Endothelial cell of umbilical vein (primary cell): ENCODE measurements around the gene SNED1. TPM values are rescaled to one million over a fixed set of nuclear protein-coding genes. Genes with fewer than 3 reads are reported as not detected.

Experiments used
- BruUV-seq: library from RNA; stranded (reverse); fragments of 400-500 nt; replicated peaks from 2 replicates; lab custom pipeline; 2021; lab: Mats Ljungman, UMichigan
- CTCF ChIA-PET: fragments of 300-600, 350-600 bp; sonication (Branson Sonifier 250); formaldehyde crosslinking; loops from one replicate; lab custom pipeline; 2021; ENCODE audit warnings: antibody characterized with exemption, inconsistent platforms; lab: Charles Lee
- POLR2A ChIA-PET: fragments of 300-600, 350-600 bp; sonication (Branson Sonifier 250); formaldehyde crosslinking; loops from one replicate; lab custom pipeline; 2021; ENCODE audit warnings: antibody characterized with exemption, inconsistent platforms; lab: Charles Lee
- DNase-seq: peaks from one replicate; pipeline ENCODE4 v3.0.0-alpha.2; 2011; ENCODE audit warnings: low read depth, low spot score
- FAIRE-seq: peaks from 2 replicates; lab custom pipeline; 2011; peaks lifted over from hg19 to GRCh38; lab: Jason Lieb, UNC
- H2AFZ ChIP-seq: 2 replicates; pipeline ENCODE4 v1.6.0; 2012; ENCODE audit warnings: low read depth, low read length, control low read depth, inconsistent platforms
- H3K27ac ChIP-seq: 2 replicates; pipeline ENCODE4 v1.5.1; 2011; ENCODE audit warnings: low read depth, mild to moderate bottlenecking, control low read depth, low read length, moderate library complexity; ENCODE audit not compliant: insufficient read depth
- H3K27me3 ChIP-seq, 2 experiments: 2 replicates each; pipeline versions ENCODE4 v1.6.0 to v1.6.1; 2011; ENCODE audit warnings: low read length in 2 of 2, mixed read lengths in 1 of 2; ENCODE audit not compliant: control insufficient read depth in 2 of 2, insufficient read depth in 2 of 2
- H3K36me3 ChIP-seq, 2 experiments: 2 replicates in 1 of 2; 3 replicates in 1 of 2; pipeline ENCODE4 v1.5.1; 2011; ENCODE audit warnings: low read length in 2 of 2, mild to moderate bottlenecking in 1 of 2, moderate library complexity in 1 of 2; ENCODE audit not compliant: control insufficient read depth in 2 of 2, insufficient read depth in 2 of 2; ENCODE audit errors: extremely low read depth in 1 of 2
- H3K4me1 ChIP-seq: 3 replicates; pipeline ENCODE4 v1.5.1; 2011; ENCODE audit warnings: mild to moderate bottlenecking, low read length; ENCODE audit not compliant: control insufficient read depth, insufficient read depth; ENCODE audit errors: extremely low read depth
- H3K4me2 ChIP-seq: 2 replicates; pipeline ENCODE4 v1.6.1; 2011; ENCODE audit warnings: low read length, control low read depth, mixed read lengths; ENCODE audit not compliant: insufficient read depth
- H3K4me3 ChIP-seq, 3 experiments: fragments of 200-600 bp in 1 of 3; sonication (generic), shearing (Covaris generic) in 1 of 3; replicated peaks in 1 of 3; 2 replicates each; pipeline ENCODE4 v1.5.1; 2011 to 2016; ENCODE audit warnings: control low read depth in 3 of 3, low read length in 3 of 3, mild to moderate bottlenecking in 2 of 3, inconsistent platforms in 1 of 3, low read depth in 1 of 3, moderate library complexity in 1 of 3; ENCODE audit not compliant: insufficient read depth in 1 of 3
- H3K79me2 ChIP-seq: 2 replicates; pipeline ENCODE4 v1.6.0; 2012; ENCODE audit warnings: low read length, inconsistent platforms; ENCODE audit not compliant: control insufficient read depth, insufficient read depth
- H3K9ac ChIP-seq: replicated peaks from 2 replicates; pipeline ENCODE3; 2011; ENCODE audit warnings: low read length, control low read depth; ENCODE audit not compliant: insufficient read depth; ENCODE audit errors: extremely low read depth
- H3K9me1 ChIP-seq: replicated peaks from 3 replicates; pipeline ENCODE4 v1.6.0; 2011; ENCODE audit warnings: mild to moderate bottlenecking, low read length; ENCODE audit not compliant: control insufficient read depth, insufficient read depth; ENCODE audit errors: extremely low read depth
- H3K9me3 ChIP-seq: replicated peaks from 2 replicates; pipeline ENCODE4 v1.5.1; 2012; ENCODE audit warnings: low read length, inconsistent platforms; ENCODE audit not compliant: control insufficient read depth, insufficient read depth
- H4K20me1 ChIP-seq: replicated peaks from 2 replicates; pipeline ENCODE3; 2011; ENCODE audit warnings: mild to moderate bottlenecking, low read length; ENCODE audit not compliant: control insufficient read depth, insufficient read depth; ENCODE audit errors: extremely low read depth
- CTCF ChIP-seq, 2 donors: IDR thresholded peaks; 1 replicate in 1 of 2; 2 replicates in 1 of 2; pipeline ENCODE4 v1.5.1; 2011; ENCODE audit warnings: low read length in 2 of 2, mild to moderate bottlenecking in 2 of 2, moderate library complexity in 2 of 2, control low read depth in 1 of 2, inconsistent platforms in 1 of 2, low read depth in 1 of 2; ENCODE audit not compliant: insufficient read depth in 1 of 2; ENCODE audit errors: extremely low read depth in 1 of 2
- EZH2 ChIP-seq: IDR thresholded peaks from 2 replicates; pipeline ENCODE4 v1.6.1; 2012; ENCODE audit warnings: borderline replicate concordance, low read depth, mild to moderate bottlenecking, moderate library complexity, low read length, inconsistent platforms; ENCODE audit not compliant: severe bottlenecking
- FOS ChIP-seq: IDR thresholded peaks from 2 replicates; pipeline ENCODE4 v1.6.1; 2011; ENCODE audit warnings: mild to moderate bottlenecking, low read length, moderate library complexity, borderline replicate concordance; ENCODE audit not compliant: insufficient read depth
- GATA2 ChIP-seq: IDR thresholded peaks from 2 replicates; pipeline ENCODE4 v1.7.0; 2011; ENCODE audit warnings: low read depth, mild to moderate bottlenecking, moderate library complexity, mixed read lengths, low read length; ENCODE audit not compliant: insufficient read length, insufficient read depth
- JUN ChIP-seq: IDR thresholded peaks from 2 replicates; pipeline ENCODE4 v1.6.1; 2011; ENCODE audit warnings: borderline replicate concordance, low read depth; ENCODE audit not compliant: insufficient read length, insufficient read depth
- MAX ChIP-seq: IDR thresholded peaks from 2 replicates; pipeline ENCODE4 v1.6.1; 2011; ENCODE audit not compliant: insufficient read depth, insufficient read length
- MYC ChIP-seq: IDR thresholded peaks from one replicate; pipeline ENCODE4 v1.6.1; 2011; ENCODE audit warnings: mild to moderate bottlenecking, low read depth, low read length
- POLR2A ChIP-seq: IDR thresholded peaks from 2 replicates; pipeline ENCODE4 v1.6.1; 2012; ENCODE audit warnings: low read depth, mild to moderate bottlenecking, control low read depth, low read length
- POLR2AphosphoS5 ChIP-seq: IDR thresholded peaks from 2 replicates; pipeline ENCODE4 v1.6.1; 2012; ENCODE audit warnings: low read depth, mild to moderate bottlenecking, control low read depth, low read length, moderate library complexity; ENCODE audit not compliant: insufficient read depth
- dilution Hi-C: fragments of 300-500 bp; cut with MboI; formaldehyde crosslinking; loops from one replicate; pipeline ENCODE4 v1.15.0; 2019; ENCODE audit warnings: low sequenced_read_pairs; ENCODE audit not compliant: extremely low pct_ligation_motif_present
- intact Hi-C: fragments of 100-400 bp; cut with micrococcal nuclease; formaldehyde crosslinking; loops from one replicate; pipeline ENCODE4 v1.10.0; 2022
- polyA plus RNA-seq, 4 experiments: library from polyadenylated mRNA; depleted of rRNA in 3 of 4; stranded (reverse) in 3 of 4; unstranded in 1 of 4; fragments of >200 nt; gene quantifications; 2 replicates each; pipeline versions ENCODE4 v1.2.1 to v1.2.3, GENCODE V29; 2011 to 2012; ENCODE audit warnings: missing spikeins in 1 of 4
- total RNA-seq: library from RNA; stranded (reverse); gene quantifications from 2 replicates; pipeline ENCODE4 v1.2.3, GENCODE V29; 2021

SNED1 gene
- total and polyA plus RNA-seq, 2 donors (not counting 3 experiments of a cell fraction or from before 2014, with no cell fraction given), result 14.1 to 17.2 TPM

GRCh38 chr2:240994171-240994896 lies 4.1 kb upstream of the SNED1 start:
- intact Hi-C loops, result loop anchor here (10.0 kb wide), 2 partner anchors 220 to 430 kb away; partner anchors contain the start of genes DUSP28 and RNPEPL1
- dilution Hi-C loops, result no loop called here
- CTCF ChIA-PET, result interaction anchor here (1.8 to 1.9 kb wide), 2 partner anchors 11 to 16 kb away, joined by 5 read pairs; no protein-coding TSS in a partner anchor
- peaks cover 28% of the 10 kb centered on the region for H3K4me1 ChIP-seq
- no peaks in the 10 kb centered on the region for H3K79me2 ChIP-seq
- no peaks in the 10 kb centered on the region for H4K20me1 ChIP-seq
- H3K4me2 ChIP-seq, result no peak overlapping the region
- H3K36me3 ChIP-seq, result no peaks in the 10 kb centered on the region
- TF ChIP-seq FOS (no peak), EZH2 (no peak), GATA2 (no peak), POLR2A (no peak), MYC (no peak), CTCF (IDR thresholded peaks at IDR 0.05; ENCODE audit: extremely low read depth in 1 of 2, insufficient read depth in 1 of 2, low read depth in 1 of 2, low read length in 2 of 2) (no peak), MAX (no peak), JUN (no peak), POLR2AphosphoS5 (no peak)
- H3K27ac ChIP-seq, result no peak overlapping the region
- no peak overlapping the region for H3K4me3 ChIP-seq
- H3K9me3 ChIP-seq, result no peaks in the 10 kb centered on the region
- no peak for FAIRE-seq
- H3K9ac ChIP-seq, result no peak overlapping the region
- H2AFZ ChIP-seq, result no peak overlapping the region
- H3K27me3 ChIP-seq, result no peaks in the 10 kb centered on the region
- H3K9me1 ChIP-seq, result no peaks in the 10 kb centered on the region
- DNase-seq, result no peak
- POLR2A ChIA-PET, result no interaction called here
- no TSS peak for BruUV-seq
